SH-SY5Y (cell line): Measurements from ENCODE around the gene DCP2.

Source experiments
- GATA2 ChIP-seq: IDR thresholded peaks from 2 replicates; pipeline ENCODE4 v1.6.1; 2011; ENCODE audit warnings: mild to moderate bottlenecking, low read depth, low read length
- GATA3 ChIP-seq: IDR thresholded peaks from 2 replicates; pipeline ENCODE4 v1.6.1; 2011; ENCODE audit warnings: low read depth, mild to moderate bottlenecking, low read length, moderate library complexity

Gene DCP2

DNA sequence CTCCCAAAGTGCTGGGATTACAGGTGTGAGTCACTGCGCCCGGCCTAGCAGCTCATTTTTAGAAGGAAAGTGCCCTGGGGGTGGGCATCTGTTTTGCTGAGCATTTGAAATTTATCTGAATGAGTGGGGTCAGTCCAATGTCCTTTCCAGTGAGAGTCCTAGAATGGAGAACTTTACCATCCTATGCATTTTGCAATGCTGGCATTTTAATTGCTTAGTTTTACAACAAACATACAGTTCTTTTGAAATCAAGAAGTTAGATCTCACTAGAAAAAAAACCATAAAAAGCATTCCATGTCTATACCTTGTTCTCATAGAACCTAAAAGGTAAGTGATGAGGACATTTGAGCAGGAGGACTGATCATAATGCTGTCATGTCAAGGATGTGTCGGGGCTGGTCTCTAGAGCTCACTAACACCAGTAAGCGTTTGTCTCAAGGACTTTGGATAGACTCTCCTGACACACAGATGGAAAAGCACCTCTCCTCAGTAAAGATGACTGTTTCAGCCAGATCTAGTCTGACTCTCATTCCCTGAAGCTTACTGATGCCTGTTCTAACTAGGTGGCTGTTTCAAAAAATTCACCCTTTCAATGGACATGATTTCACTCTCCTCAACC is 83.9 kb downstream of the DCP2 start:
- TF ChIP-seq GATA3 (no peak), GATA2 (no peak)

DNA sequence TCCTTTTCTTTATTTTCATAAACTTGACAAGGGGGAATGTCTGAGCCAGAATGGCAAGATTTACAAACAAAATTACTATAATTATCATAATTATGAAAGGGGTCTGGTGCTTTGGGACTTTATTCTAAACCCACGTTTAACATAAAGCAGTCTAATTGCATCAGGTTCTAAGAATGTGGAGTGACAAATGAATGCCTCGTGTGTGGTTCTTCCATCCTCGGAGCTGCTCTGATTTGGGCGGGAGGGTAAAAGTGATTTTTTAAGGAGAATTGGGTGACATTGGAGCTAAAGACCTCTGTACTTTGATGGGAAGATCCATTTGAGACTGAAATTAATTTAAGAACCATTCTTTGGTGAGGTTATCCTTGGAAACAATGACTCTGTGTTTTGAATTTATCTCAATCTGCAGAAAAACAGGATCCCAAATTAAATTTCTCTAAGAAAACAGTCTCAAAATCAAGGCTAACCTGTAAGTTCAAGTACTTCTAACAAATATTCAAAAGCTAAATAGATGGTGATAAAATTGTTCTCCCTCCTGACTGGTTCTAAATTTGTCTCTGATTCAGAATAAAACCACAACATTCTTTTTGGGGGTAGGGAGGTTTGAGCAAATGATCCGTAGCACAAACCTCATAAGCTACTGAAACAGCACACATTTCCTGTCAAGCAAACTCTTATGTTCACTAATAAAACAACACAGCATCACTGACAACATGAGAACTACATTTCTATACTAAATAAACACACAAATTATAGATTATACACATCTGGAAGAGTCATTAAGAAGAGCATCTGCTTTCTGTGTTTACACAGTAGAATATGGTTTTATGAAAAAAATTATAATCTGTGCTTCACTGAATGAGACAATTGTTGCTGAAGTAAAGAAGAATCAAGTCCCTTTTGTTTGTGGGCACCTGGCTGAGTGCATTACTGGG is 85.5 kb downstream of the DCP2 start:
- TF ChIP-seq GATA2 = no peak
- TF ChIP-seq GATA3 = no peak

DNA sequence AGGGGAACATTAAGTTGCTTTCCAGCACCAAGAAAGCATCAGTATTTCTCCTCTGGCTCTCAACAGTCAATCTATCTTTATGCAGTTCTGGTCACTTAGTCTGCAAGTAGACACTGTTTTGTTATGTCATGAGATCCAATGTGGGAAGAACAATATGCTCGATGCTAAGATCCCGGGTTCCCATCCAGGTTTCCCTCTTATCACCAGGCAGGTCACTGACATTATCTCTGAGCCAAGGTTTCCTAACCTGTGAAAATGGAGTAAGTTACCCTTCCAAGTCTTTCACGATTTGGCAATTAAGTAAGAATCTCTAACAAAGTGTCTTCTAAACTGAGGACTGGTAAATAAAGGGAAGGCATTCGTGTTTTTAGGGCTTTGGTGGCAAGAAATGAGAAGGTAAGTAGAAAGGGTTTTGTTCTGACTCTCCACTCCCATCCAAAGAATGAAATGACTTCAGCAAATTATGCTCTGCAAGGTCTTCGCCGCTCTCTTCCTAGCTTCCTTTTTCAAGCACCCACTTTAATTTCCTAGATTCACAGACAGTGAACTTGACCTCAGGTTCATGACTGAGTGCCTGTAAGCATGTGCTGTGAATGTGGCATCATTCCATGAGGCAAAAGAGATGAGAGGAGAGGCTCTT is 86.4 kb downstream of the DCP2 start:
- TF ChIP-seq GATA3 = no peak
- no peak for TF ChIP-seq GATA2

GRCh38 chr5:113063927-113064326 is 87.3 kb downstream of the DCP2 start:
- TF ChIP-seq GATA3 (no peak), GATA2 (no peak)

- no peak for TF ChIP-seq GATA3
Measured at GRCh38 chr5:113064806-113065205, 88.2 kb downstream of the DCP2 start.

DNA sequence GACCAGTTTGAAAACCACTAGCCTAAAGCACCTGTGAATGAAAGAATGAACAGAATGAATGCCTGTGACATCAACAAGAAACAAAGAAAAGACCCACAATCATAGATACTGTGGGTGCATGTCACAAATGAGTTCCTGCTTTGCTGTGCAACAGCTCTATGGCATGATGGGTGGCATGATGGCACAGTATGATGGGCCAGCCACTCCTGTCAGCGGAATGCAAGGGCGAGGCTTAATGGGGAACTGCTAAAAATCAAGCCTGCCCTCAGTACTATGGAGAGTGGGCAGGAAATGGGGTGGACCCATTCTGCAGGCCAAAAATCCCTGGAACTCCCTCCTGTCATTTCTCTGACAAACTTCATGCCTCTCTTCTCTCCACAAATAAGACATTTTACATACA is 89.0 kb downstream of the DCP2 start:
- no peak for TF ChIP-seq GATA3
- TF ChIP-seq GATA2 = no peak

DNA sequence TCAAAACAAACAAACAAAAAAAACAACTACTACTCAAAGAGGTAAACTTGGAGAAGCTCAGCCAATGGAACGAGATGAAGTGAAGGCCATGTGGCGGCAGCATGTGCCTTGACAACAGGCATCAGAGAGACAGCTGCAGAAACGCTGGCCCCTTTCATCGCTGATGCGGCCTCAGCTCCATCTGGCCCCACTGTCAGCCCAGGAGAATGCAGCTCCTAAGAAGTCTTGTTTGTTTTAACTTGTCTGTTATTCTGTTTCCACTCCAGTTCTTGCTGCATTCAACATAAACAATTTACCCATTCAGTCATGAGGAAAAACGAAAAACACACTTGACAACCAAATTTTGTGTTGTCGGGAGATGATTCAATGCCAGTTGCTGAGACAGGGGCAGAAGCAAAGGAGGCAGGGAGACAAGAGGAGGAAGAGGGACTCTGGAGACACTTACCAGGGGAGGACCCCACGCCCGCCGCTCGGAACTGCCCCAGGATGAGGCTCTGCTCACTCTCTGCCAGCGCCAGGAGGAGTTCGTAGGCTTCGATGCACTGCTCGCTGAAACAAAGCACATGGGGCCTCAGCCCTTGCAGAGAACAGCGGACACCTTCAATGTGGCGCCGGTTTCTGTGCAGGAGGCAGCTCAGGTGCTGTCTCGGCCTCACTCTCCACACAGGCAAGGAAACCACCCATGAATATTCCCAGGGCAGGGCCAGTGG is 91.2 kb downstream of the DCP2 start:
- TF ChIP-seq GATA2 (no peak), GATA3 (no peak)

DNA sequence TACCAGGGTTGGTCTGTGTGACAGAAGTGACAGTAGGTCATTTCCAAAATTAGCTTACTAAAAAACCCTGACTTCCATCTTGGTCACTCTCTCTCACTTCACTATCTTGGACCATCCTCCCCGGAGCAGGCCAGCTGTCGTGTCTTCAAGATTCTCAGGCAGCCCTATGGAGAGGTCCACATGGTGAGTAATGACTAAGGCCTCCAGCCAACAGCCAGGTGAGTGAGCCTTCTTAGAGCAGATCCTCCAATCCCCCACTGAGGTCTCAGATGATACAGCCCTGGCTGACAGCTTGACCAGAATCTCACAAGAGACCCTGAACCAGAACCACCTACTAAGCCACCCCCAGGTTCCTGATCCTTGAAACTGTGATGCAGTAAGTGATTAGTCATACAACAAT is 92.0 kb downstream of the DCP2 start:
- TF ChIP-seq GATA3 (no peak), GATA2 (no peak)
